Activated CD4-positive, alpha-beta T cell treated with anti-CD3 and anti-CD28 coated beads, Interleukin-2, amount 50 U/mL, for 16 hours (primary cell): ENCODE measurements around the gene ENOX2.
A peak's percentile ranks its signal among the peaks of the same experiment; 100 is the strongest.

ENCODE experiments used
- DNase-seq: peaks from one replicate; pipeline ENCODE4 v3.0.0-alpha.2; 2020

ENOX2 gene

DNA sequence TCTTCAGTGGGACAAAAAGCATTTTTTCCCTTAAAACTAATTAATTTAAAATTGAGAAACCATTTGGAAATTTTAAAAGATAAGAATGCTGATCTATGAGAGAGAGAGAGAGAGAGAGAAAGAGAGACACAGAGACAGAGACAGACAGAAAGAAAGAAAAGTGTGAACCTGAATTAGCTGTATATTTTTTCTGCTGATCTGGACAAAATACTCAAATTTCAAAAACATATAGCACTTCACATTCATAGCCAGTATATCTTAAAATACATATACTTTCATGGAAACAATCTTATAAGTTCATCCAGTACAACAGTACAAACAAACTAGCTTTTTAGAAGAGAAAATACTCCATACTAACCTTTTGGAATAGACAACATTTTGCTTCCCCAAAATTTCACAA is 18.4 kb downstream of the ENOX2 start:
- no peak for DNase-seq

DNA sequence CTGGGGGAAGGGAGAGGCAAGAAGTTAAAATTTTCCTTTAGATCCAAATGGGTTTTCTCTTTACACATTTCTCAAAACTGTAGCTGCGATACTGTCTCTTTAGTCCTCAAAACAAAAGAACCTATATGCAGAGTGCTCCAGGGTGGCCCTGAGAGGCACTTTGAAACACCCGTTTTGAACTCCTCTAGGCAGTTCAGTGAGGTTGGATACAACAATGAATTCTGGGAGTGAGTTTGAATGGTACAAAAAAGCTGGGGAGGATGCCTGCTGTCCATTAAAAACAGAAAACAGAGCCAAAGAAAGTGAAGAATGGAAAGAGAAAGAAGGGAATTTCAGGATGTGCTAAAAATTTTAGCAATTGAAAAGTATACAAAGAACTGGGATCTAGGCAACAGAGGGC is 23.1 kb downstream of the ENOX2 start:
- DNase-seq = no peak

DNA sequence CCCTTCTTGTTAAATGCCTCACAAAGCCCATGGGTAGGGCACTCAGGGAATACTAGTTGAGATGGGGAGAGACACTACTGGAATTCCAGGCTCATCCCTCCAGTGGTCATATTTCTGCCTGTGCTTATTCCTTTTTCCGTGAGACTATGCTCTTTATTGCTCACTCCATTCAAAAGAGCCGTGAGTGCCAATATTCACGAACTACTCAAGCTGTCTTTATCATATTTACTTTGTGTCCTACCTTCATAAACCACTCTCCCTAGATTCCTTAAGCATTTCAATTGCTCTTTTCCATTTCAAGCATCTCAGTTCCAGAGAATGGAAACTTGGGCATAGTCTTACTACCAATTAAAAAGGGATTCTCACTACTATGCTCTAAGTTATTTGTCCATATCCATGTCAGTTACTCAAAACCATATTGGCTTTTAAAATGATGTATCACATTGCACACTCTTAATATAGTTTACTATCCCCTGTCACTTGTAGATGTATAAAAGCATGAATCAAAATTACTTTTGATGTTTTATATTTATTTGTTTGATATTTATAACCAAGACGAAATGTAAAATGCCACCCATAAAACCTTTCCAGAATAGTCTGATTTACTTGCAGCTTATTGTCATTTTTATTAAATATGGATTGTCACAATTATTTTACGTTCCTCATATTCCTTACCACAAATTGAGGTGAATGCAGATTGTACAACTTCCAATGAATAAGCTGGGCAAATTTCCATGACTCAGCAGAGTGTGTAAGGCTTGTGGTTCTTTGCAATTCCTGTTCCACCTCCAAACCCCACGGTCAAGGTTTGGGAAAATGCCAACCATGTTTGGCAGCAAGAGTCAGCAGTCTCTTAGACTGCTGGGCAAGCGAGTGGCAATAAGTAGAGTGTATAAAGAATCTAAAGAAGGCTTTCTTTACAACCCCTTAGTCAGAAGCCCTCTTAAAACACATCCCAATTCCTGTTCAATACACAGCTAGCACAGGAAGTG is 24.4 kb downstream of the ENOX2 start:
- no peak for DNase-seq

DNA sequence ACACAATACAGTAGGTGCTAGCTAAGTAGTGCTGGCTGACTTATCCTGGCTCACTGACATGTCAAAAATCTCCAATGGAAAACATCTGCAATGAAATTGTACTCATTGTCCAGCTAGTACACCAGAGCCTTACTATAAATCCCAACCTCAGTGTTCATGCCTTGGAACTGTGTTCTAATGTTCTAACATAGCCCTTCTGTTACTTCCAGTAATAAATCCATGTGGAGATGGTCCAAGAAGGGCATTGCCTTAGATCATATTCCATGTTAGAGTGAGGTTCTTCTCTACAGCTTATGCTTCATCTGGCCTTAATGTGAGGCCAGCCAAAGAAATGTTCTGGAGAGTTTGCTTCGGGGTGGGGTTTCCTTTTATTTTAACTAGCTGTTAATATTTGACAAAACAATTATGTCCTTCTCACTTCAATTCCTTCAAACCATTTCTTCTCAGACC is 25.1 kb downstream of the ENOX2 start:
- DNase-seq = no peak

DNA sequence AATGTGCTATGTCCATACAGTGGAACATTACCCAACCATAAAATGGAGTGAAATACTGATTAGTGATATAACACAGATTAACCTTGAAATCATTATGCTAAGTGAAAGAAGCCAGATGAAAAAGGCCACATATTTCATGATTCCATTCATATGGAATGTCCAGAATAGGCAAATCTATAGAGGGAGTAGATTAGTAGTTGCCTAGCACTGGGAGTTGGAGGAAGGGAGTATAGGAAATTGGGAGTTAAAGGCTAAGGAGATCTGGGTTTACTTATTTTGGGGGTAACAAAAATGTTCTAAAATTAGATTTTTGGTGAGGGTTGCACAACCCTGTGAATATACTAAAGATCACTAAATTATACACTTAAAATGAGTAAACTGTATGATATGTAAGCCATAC is 26.8 kb downstream of the ENOX2 start:
- no peak for DNase-seq

DNA sequence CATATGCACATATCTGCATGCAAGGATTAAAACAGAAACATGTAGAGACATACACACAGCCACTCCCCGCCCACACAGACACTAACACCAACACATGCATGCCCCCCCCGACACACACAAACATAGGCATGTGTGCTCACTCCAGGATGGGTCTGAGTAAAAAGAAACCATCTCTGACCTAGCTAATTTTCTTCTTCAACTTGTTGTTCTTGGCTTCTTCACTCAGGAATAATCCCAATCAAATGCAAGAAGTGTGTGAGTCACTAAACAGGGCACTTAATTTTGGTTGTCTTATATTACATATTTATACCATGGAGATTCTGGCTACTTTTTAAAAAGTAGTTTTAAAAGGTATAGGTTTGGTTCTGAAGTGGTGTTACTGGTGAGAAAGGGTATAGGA is 28.3 kb downstream of the ENOX2 start:
- DNase-seq = no peak

DNA sequence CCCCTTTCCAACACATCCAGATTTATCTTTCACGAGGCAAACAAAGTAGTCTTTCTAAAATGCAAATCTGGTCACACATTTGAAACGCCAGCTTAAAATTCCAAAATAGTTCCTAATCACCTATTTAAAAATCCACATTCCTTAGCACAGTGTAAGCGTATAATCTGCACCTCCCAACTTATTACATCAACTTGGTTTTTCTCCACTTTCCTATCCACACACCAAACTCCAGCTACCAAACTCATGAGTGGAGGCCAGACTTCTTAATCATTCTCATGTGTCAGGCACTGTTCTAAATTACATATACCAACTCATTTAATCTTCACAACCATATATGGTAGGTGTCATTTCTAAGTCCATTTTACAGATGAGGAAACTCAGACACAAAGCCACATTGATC is 33.8 kb downstream of the ENOX2 start:
- DNase-seq = no peak

DNA sequence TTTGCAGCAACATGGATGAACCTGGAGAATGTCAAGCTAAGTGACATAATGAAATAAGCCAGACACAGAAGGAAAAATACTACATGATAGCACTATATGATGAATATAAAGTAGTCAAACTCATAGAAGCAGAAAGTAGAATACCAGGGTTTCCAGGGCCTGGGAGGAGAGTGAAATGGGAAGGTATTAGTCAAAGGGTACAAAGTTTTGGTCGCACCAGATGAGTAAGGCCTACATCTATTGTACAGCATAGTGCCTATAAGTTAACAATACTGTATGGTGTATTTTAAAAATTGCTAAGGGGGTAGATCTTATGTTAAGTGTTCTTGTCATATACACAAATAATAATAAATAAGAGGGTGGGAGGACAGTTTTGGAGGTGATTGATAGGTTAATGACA is 41.5 kb downstream of the ENOX2 start:
- no peak for DNase-seq

DNA sequence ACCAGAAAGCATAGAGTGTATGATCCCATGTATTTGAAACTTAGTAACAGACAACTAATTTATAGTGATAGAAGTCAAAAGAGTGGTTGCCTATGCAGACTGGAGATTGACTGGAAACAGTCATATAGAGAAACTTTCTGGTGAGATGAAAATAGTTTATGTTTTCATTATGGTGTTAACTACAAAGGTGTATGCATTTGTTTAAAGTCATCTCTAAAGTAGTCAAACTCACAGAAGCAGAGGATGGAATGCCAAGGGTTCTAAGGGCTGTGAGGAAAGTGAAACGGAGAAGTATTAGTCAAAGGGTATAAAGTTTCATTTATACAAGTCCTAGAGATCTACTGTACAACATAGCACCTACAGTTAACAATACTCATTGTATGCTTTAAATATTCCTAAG is 45.8 kb downstream of the ENOX2 start:
- peak; percentile 71 for DNase-seq

DNA sequence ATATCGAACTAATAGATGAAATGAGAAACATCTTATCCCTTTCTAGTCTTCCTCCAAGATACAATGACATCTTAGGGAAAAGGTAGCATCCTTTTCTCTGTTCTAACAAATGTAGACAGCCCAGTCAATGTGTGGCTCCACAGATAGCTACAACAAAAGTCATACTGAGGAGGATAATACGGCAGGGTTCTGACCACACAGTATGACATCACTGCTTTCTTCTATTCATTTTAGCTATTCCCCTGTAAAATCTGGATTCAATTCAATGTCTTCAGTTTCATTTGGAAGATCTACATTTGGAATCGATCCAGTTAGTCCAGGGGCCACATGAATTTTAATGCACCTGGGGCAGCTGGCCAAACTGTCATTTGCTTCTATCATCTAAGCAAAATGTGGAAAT is 51.4 kb downstream of the ENOX2 start:
- peak; percentile 8 for DNase-seq

DNA sequence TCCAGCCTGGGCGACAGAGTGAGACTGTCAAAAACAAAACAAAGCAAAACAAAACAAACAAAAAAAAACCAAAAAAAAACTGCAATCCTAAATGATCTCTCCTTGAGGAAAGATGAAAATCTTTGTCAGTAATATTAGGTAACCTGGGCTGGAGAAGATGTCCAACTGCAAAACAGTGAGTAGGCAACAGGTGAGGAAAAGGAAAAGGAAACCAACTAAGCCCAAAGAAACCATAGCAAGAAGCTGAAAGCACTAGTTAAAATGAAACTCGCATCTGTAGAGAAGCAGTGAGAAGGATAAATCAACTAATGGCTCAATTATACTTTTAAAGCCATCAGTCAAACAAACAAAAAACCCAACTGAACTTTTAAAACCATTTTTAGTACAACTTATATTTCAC is 54.2 kb downstream of the ENOX2 start:
- peak; percentile 18 for DNase-seq

DNA sequence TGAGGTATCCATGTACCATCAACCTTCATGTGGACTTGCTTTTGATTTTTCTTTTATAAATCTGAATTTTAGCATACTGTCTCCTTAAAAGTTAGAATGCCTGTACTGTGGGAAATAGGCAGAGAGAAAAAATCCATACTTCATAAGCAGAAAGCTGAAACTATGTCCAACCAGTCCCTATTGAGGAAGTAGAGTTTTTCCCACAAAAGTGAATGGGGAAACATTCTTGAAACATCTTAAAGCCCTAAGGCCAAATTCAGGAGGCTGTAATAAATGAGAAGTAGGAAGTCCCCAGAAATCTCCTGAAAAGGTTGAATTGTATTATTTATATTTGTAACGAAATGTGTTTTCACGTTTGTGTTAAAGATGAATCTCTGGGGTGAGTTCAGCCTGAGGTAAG is 56.3 kb downstream of the ENOX2 start:
- DNase-seq = no peak

DNA sequence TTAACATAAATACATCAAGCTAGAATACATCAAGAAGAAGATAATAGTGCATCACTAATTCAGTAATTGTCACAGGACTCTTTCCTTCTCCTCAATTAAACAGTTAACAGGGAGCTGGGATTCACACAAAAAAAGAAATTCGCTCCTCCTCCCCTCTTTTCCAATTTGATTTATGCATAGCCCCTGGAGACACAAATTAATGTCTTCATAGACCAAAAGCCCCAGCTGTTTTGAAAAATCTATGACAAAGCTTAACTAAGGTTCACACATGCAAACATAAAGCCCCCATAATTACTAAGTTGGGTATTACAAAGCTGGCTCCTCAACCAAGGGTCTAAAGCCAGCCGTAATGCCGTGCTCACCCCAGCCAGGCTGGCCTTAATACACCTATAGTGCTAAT is 61.2 kb downstream of the ENOX2 start:
- DNase-seq = no peak

DNA sequence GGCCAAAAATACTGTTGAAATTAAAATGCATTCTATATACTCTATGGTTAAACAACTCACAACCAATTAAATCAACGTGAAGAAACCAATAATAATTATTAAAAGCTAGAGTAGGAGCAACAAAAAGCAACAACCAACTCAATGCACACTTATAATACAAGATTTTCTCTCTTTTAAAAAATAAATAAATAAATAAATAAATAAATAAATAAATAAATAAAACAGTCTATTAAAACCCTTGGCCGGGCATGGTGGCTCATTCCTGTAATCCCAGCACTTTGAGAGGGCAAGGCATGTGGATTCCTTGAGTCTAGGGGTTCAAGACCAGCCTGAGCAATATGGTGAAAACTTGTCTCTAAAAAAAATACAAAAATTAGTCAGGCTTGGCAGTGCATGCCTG is 62.7 kb downstream of the ENOX2 start:
- DNase-seq = no peak

DNA sequence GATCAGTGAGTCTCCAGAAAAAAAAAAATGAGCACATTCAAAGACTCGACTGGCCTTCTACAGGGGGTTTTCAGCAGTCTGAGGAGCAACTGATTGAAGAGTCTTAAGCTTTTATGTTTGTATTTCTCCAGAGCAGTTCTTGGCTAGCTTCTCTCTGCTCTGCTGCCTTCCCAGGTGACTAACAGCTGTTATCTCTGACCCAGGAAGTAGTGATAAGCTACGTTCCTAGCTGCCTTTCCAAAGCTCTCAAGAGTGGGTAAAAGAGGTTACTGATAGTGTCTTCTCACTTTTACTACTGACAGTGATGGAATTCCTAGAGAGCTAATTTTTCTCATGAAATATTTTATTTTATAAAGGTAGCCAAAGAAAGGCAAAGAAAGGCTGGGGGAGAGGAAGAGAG is 66.6 kb downstream of the ENOX2 start:
- DNase-seq = no peak

DNA sequence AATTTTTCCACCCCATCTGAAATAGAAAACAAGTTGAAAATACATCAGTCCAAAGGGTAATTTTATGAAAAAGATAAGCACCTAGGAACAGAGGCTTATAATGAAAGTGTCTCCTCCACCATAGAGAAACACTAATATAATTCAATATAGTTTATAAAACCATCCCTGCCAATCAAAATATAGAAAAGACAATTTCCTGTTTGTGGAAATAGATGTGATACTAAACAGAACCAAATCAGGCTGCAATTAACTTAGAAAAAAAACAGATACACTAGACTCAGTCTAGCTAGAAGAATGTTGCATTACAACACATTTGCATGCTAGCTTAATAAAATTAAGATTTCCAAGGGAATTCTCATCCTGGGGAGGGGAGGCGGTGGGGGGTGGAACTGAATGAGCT is 68.2 kb downstream of the ENOX2 start:
- DNase-seq = no peak

DNA sequence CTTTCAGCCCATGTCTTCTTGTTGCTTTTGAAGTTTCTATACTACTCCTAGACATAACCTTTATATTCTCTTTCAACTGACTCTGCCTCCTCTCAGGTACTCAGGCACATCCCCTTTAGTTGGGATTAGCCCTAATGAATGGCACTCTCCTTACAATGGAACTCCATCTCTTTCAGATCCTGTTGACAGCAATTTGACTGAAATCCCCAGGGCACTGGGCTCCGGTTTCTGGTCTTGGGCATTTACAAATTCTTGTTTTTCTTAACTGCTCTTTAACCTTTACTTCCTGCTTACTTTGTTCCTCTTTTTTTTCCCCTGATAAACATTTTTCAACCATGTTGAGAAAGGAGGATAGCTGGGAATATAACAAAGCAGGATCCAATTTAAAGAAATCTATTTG is 68.9 kb downstream of the ENOX2 start:
- DNase-seq = no peak

DNA sequence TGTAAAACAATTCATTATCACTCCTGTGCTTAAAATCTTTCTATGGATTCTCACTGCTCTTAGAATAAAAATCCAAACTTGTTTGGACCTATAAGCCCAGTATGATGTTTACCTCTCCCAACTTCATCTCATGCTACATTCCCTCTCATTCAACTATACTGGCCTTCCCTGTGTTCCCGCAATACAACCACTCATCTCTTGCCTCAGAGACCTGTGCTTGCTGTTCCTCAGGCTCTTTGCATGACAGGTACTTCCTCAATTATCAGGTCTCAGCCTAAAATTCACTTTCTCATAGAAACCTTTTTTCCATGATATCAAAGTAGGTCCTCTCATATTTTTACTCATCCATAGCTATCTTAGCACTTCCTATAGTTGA is 71.7 kb downstream of the ENOX2 start:
- no peak for DNase-seq

DNA sequence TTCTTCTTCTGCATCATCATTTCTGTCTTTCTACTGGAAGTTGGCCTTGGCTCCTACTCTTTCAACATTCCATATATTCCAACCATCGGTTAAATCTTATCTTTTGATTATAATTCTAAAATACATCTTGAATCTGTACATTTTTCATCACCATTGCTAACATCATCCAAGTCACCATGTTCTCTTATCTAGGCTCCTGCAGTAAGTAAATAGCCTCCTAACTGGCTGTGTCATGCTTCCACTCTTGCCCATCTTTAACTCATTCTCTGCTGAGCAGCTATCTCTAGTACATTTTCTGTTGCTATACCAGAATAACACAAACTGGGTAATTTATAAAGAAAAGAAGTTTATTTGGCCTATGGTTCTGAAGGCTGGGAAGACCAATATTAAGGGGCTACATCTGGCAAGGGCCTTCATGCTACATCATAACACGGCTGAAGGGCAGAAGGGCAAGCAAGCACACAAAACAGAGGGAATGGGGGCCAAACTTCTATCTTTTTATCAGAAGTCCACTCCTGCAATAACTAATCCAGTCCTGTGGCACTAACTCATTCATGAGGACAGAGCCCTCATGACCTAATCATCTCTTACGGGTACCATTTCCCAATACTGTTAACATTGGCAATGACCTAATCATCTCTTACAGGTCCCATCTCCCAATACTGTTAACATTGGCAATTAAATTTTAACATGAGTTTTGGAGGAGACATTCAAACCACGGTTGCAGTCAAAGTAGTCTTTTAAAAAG is 72.2 kb downstream of the ENOX2 start:
- DNase-seq = no peak

DNA sequence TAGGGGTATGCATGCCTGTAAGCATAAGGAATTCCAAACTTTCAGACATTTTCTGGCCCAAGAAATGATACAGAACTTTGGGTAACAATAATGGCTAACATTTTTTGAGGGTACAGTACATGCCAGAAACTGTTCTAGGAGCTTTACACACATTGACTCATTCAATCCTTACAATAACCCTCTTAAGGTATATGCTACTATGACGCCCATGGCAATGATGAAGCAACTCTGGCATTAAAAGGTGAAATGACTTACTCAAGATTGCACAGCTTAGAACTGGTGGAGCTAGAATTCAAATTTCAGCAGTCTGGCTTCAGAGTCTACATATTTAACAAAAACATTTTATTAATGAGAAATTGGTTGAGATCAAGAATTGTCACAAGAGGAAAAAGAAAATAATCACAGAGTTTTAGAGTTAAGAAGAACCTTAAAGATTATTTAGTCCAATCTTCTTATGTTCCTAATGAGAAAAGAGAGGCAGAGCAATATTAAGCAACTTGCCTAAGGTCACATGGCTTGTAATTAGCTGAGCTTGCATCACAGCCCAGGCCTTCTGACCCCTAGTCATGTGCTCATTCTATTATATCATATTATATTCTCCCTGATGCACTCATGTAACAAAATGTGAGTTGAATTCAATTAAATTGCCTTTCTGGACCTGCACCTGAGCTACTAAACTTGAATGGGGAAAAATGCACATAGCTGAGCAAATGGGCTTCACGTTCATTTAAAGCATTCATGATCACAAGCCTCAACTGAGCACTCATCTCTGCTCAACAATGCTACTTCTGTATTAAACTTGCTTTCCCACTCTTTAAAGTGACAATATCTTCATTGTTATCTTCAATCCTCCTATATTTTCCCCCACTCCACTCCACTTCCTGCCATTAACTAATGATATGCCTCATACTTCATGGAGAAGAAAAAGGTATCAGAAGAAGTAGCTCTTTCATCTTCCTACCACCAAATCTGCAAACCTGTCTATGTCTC is 73.2 kb downstream of the ENOX2 start:
- DNase-seq = no peak

DNA sequence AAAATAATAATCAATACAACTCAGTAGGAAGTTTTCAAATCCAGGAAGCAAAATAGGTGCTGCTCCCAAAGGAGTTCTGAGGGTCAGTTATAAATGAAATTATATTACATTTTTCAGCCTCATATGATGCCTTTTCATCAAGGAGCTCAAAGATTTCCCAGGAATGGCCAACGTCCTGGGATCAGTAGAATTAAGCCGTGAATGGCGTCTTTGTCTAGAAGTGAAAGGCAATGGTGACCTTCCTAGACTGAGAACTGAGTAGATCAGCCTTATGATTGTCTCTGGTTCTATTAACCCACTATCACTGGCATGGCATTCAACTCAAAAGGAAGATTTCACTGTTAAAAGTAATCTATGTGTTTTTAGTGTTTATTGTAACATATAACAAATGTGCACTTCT is 74.4 kb downstream of the ENOX2 start:
- no peak for DNase-seq

DNA sequence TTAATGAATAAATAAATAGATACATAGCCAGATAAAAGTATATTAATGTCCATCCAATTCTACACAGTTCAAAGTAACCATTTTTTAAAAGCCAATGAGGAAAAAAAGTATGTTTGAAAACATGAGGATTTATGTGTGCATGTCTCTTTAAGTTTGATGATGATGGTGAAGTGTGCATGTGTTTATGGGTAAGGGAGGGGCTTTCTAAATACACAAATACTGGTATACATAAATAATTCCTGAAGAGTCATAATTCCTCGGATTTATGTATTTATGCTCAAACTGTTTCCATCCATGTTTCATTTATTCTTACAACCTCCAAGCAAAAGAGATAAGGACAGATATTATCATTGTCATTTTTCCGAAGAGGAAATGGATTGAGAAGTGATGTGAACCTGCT is 75.4 kb downstream of the ENOX2 start:
- DNase-seq = no peak

DNA sequence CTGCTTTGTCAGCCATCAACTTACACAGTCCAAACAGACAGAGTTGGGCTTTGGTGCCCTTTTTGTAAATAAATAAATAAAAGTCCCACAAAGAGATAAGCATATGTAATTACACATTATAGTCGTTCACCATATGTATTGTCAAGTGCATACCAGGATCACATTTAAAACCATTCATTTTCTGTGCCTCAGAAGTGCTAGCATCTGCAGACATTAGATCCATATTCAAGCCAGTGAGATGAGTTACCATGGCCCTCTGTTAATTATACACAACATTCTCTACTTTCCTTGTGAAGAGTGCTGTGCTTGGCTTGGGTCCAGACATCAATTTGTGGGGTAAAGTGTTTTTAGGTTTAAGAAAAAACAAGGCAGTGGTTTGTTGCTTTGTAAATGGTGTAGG is 76.8 kb downstream of the ENOX2 start:
- DNase-seq = no peak
